ENCODE results near the gene METTL6.
"Not testable (repeated sequence)": the region's sequence is repeated elsewhere in the genome, so short reads cannot be mapped to it uniquely, and the experiment has no call there.

The METTL6 gene

DNA sequence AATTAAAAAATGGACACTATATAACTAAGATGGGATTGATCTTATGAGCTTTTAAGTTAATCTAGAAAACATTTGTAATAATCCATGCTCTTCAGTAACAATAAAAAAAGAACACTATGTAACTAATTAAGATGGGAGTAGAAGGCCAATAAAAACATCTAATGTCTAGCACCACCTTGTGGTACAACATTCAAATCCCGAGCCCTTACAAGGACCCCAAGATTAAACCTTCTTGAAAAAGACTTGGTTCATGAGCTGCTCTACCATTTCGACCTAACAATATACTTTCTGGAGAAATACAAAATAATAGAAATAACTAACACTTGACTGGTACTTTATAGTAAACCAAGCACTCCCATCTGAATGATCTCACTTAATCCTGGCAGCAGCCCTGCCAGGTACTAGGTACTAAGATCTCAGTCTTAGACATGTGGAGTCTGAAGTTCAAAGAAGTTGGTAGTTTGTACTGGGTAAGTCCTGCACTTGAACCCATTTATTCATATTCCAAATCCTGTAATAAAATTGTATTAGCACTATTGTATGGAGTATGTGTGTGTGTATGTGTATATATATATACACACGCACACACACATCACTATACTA is 21.8 kb downstream of the METTL6 start:
- DNase-seq (ENCODE audit: low read depth in 2 of 3, low spot score in 1 of 3) = no peak

DNA sequence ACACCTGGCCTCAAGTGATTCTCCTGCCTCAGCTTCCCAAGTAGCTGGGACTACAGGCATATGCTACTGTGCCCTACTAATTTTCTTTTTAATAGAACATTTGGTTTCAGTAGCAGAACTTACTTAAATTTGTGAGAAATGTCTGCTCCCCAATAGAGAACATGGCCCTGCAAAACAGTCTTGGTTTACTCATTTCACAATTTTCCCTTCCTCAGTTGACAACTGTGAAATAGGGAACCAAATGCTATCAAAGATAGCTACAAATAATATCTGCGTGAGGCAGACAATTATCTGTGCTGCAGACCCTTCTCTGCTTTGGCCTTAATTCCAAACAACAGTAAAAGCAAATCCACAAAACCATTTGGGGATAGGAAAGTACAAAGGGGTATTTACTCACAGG is 22.6 kb downstream of the METTL6 start:
- DNase-seq (ENCODE audit: low read depth in 2 of 3, low spot score in 1 of 3) = no peak

DNA sequence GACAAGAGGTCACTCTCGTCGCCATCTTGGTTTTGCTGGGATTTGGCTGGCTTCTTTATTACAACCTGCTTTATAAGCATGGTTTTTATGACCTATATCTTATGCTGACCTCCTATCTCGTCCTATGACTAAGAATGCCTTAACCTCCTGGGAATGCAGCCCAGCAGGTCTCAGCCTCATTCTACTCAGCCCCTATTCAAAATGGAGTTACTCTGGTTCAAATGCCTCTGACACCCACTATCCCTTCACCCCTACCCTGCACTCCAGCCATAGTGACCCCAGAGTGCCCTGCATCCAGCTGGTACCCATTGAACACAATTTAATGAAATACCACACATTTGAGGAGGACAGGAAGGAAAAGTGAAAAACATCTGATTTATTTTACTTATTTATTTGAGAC is 23.4 kb downstream of the METTL6 start:
- DNase-seq (ENCODE audit: low read depth in 2 of 3, low spot score in 1 of 3) = no peak

DNA sequence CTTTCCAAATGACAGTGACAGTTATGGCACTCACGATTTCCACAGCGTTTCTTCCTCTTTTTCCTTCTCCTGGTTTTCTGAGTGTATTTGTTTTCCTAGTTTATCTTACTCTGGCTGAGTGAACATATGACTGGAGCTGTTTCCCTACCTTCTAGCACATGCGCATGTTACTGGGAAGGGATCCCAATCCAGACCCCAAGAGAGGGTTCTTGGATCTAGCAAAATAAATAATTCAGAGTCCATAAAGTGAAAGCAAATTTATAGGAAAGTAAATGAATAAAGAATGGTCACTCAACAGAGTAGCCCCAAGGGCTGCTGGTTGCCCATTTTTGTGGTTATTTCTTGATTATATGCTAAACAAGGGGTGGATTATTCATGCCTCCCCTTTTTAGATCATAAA is 23.8 kb downstream of the METTL6 start:
- no peak for DNase-seq (ENCODE audit: low read depth in 2 of 3, low spot score in 1 of 3)

DNA sequence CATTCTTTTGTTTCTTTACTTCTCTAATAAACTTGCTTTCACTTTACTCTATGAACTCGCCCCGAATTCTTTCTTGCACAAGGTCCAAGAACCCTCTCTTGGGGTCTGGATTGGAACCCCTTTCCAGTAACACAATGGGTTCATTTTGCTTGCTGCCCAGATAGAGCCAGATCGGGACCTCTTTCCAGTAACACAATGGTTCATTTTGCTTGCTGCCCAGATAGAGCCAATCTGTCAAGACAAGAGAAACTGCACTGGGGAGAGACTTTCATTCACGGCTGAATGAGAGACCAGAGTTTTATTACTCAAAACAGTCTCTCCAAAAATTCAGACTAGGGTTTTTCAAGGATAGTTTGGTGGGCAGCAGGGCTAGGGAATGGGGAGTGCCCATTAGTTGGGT is 25.4 kb downstream of the METTL6 start:
- no peak for DNase-seq (ENCODE audit: low read depth in 2 of 3, low spot score in 1 of 3)

DNA sequence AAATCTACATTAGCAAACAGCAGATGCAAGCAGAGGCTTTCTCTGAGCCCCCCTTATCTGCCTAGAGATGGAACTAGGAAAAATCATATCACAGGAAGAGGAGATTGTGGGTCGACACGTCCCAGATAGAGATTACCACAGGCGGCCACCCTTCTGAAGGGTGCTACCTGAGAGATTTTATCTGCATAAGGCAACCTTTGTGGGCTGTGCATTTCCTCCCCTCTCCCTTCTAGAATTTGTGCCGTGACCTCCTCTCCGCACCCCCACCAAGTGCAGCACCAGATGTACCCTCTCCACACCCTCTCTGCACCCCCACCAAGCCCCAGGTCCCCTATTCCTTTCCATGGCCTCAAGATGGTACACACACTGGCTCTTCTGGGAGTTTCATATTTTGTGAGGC is 27.4 kb downstream of the METTL6 start:
- no peak for DNase-seq (ENCODE audit: low read depth in 2 of 3, low spot score in 1 of 3)

DNA sequence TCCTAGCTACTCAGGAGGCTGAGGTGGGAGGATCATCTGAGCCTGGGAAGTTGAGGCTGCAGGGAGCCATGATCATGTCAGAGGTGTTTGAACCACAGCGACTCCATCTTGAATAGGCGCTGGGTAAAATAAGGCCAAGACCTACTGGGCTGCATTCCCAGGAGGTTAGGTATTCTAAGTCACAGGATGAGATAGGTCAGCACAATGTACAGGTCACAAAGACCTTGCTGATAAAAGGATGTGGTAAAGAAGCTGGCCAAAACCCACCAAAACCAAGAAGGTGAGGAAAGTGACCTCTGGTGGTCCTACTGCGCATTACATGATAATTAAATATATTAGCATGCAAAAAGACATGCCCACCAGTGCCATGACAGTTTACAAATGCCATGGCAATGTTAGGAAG is 28.6 kb downstream of the METTL6 start:
- not testable (repeated sequence) for DNase-seq (ENCODE audit: low read depth in 2 of 3, low spot score in 1 of 3)

DNA sequence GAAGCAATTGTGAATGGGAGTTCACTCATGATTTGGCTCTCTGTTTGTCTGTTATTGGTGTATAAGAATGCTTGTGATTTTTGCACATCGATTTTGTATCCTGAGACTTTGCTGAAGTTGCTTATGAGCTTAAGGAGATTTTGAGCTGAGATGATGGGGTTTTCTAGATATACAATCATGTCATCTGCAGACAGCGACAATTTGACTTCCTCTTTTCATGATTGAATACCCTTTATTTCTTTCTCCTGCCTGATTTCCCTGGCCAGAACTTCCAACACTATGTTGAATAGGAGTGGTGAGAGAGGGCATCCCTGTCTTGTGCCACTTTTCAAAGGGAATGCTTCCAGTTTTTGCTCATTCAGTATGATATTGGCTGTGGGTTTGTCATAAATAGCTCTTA is 34.1 kb downstream of the METTL6 start:
- not testable (repeated sequence) for DNase-seq (ENCODE audit: low read depth in 2 of 3, low spot score in 1 of 3)

DNA sequence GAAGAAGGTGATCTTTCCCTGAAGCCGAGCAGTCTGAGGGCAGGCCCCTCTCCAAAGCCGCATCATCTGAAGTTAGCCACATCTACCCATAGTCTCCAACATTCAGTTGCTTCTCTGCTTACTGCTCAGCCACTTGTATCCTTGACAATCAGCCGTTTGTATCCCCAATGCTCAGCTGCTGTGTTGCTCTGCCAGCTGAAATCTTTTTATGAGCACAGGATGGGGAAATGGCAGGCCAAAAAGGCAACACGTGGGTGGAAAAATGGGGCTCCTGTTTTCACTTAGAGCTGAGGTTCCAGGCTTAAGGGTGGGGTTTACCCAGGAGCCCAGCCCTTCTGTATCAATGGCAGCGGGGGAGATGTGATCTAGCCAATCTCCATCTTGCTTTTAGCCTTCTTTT is 36.3 kb downstream of the METTL6 start:
- DNase-seq (ENCODE audit: low read depth in 2 of 3, low spot score in 1 of 3) = no peak

DNA sequence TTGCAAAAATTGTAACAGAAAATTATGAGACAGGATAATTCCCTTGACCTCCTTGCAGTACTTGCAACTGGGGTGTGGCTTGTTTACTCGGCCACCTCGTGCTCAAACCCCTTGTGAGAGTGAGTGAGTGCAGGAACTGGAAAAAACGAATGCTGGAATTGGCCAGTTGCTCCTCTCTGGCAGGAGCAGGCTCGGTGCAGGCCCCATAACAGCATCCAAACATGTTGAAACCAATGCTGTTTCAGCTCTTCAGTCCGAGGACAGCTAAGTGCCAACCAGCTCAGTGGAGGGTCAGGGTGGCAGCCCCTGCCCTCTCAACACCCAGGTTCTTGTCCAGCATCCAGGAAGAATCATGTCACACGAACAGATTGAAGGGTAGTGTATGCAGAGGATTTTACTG is 36.9 kb downstream of the METTL6 start:
- no peak for DNase-seq (ENCODE audit: low read depth in 2 of 3, low spot score in 1 of 3)

DNA sequence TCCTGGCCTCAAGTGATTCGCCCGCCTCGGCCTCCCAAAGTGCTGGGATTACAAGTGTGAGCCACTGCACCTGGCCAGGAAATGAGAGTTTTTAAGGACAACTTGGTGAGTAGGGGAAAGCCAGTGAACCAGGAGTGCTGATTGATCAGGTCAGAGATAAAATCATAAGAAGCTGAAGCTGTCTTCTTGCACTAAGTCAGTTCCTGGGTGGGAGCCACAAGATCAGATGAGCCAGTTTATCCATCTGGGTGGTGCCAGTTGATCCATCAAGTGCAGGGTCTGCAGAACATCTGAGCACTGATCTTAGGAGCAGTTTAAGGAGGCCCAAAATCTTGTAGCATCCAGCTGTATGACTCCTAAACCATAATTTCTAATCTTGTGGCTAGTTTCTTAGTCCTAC is 39.0 kb downstream of the METTL6 start:
- not testable (repeated sequence) for DNase-seq (ENCODE audit: low read depth in 2 of 3, low spot score in 1 of 3)

DNA sequence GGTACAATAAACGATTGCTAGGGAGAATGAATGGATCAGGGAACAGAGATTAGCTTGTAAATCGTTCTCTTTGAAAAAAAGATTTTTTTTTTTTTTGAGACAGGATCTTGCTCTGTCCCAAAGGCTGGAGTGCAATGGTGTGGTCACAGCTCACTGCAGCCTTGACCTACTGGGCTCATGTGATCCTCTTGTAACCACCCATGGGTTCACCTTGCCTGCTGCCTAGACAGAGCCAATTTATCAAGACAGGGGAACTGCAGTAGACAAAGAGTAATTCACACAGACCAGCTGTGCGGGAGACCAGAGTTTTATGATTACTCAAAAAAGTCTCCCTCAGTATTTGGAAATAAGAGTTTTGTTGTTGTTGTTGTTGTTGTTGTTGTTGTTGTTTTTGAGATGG is 39.6 kb downstream of the METTL6 start:
- no peak for DNase-seq (ENCODE audit: low read depth in 2 of 3, low spot score in 1 of 3)

DNA sequence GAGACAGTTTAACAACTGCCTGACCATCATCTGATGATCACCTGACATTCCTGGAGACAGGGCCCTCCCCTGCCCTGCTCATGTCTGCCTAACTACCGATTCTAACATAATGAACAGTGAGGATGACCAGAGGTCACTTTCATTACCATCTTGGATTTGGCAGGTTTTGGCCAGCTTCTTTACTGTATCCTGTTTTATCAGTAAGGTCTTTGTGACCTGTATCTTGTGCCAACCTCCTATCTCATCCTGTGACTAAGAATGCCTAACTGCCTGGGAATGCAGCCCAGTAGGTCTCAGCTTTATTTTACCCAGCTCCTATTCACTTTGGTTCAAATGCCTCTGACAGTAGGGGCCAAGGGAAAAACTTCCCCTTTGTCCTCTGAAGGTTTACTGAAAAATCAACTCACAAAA is 40.2 kb downstream of the METTL6 start:
- DNase-seq (ENCODE audit: low read depth in 2 of 3, low spot score in 1 of 3) = no peak

DNA sequence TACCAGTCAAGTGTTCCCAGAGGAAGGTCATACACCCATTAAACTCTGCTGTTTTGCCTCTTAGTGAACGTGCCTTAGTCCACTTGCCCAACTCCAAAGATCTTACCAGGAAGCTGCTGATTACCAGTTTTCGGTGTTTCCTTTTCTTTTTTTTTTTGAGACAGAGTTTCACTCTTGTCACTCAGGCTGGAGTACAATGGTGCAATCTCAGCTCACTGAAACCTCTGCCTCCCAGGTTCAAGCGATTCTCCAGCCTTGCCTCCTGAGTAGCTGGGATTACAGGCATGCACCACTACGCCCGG is 40.7 kb downstream of the METTL6 start:
- not testable (repeated sequence) for DNase-seq (ENCODE audit: low read depth in 2 of 3, low spot score in 1 of 3)

DNA sequence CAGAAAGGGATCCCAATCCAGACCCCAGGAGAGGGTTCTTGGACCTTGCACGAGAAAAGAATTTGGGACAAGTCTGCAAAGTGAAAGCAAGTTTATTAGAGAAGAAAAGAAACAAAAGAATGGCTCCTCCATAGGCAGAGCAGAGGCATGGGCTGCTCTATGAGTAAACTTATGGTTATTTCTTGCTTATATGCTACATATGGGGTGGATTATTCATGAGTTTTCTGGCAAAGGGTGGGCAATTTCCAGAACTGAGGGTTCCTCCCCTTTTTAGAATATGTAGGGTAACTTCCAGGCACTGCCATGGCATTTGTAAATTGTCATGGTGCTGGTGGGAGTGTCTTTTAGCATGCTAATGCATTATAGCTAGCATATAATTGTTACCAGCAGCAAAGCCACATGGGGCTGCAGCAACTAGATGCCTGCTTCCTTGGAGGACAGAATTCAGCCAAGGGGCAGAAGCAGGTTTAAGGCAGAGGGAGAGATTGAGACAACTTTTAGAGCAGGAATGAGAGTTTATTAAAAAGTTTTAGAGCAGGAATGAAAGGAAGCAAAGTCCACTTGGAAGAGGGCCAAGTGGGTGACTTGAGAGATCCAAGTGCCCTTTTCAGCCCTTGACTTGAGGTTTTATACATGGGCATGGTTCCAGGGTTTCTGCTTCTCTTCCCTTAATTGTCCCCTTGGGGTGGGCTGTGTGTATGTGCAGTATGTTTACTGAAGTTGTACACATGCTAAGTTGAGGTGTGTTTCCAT is 41.3 kb downstream of the METTL6 start:
- DNase-seq (ENCODE audit: low read depth in 2 of 3, low spot score in 1 of 3) = no peak

DNA sequence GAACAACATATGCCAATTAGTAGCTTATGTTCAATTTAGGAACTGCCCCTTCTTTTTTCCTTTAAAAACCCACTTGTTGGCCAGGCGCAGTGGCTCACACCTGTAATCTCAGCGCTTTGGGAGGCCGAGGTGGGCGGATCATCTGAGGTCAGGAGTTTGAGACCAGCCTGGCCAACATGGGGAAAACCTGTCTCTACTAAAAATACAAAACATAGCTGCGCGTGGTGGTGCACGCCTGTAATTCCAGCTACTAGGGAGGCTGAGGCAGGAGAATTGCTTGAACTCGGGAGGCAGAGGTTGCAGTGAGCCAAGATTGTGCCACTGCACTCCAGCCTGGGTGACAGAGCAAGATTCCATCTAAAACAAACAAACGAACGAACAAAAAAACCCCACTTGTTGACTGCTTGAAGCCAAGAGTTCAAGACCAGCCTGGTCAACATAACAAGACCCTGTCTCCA is 42.1 kb downstream of the METTL6 start:
- DNase-seq (ENCODE audit: low read depth in 2 of 3, low spot score in 1 of 3) = not testable (repeated sequence)

DNA sequence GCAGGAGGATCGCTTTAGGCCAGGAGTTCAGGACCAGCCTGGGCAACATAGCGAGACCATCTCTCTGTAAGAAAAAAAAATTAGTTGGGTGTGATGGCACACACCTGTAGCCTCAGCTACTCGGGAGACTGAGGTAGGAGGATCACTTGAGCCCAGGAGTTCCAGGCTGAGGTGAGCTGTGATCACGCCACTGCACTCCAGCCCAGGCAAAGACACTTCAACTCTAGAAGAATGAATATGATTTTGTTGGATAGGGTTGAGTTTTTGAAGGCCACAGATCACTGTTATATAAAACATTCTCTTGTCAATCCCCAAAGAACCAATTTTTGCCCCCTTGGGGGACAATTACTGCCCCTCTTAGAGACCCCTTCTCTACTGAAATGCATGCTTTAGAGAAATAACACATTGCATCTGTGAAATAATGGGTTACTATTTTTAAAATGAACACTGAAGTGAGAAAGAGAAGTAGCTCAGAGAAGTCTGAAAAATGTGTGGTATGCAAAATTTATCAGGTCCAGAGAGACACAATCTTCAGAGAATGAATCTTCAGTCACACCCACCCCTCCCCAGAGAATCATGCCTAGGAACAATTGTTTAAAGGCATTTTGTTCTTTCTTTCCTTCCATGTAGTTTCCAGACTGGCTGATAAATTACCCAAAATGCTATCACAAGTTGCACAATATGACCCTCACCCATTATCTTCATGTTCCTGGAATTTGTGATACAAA is 42.7 kb downstream of the METTL6 start:
- no peak for DNase-seq (ENCODE audit: low read depth in 2 of 3, low spot score in 1 of 3)

DNA sequence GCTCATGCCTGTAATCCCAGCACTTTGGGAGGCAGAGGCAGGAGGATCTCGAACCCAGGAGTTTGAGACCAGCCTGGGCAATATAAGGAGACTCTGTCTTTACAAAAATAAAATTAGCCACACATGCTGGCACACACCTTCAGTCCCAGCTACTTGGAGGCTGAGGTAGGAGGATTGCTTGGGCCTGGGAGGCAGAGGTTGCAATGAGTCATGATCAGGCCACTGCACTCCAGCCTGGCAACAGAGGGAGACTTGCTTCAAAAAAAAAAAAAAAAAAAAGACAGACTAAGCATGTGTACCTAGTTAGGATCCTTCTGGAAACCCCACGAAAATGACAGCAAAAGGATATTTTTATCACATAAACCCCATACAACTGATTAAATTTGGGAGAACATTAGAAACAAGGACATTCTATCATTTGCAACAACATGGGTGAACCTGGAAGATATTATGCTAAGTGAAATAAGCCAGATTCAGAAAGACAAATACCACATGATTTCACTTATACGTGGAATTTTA is 44.9 kb downstream of the METTL6 start:
- no peak for DNase-seq (ENCODE audit: low read depth in 2 of 3, low spot score in 1 of 3)

DNA sequence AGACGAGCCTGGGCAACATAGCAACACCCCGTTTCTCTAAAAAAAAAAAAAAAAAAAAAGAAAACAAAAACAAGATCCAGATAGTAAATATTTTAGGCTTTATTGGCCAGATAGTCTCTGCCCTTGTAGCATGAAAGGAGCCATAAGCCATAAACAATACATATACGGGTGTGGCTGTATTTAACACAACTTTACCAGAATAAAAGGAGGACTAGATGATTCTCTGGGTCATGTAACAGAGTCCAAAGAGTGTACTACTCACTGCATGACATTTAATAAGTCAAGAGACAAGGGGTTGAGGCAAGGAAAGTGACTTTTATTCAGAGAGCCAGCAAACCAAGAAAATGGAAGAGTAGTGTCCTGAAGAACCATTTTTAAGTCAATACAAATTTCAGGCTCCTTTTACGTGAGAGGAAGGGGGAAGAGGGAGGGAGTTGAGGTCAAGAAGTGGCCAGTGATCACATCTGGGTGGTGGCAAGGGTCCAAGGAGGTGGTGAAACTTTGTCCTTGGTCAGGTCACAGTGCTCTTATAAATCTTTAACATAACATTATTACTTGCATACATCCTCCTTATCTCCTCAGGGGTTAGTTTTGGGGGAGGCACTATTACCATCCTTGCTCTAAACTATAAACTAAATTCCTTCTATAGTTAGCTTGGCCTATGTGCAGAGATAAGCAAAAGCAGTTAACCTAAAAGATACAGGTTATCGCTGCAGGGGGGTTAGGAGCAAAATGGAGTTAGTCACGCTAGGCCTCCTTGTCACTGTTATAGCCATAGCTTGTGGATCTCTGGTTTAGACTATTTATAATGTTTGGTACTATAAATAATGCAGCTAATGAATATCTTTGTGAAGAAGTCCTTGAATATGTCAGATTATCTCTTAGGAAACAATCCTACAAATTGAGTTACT is 46.1 kb downstream of the METTL6 start:
- DNase-seq (ENCODE audit: low read depth in 2 of 3, low spot score in 1 of 3) = no peak

DNA sequence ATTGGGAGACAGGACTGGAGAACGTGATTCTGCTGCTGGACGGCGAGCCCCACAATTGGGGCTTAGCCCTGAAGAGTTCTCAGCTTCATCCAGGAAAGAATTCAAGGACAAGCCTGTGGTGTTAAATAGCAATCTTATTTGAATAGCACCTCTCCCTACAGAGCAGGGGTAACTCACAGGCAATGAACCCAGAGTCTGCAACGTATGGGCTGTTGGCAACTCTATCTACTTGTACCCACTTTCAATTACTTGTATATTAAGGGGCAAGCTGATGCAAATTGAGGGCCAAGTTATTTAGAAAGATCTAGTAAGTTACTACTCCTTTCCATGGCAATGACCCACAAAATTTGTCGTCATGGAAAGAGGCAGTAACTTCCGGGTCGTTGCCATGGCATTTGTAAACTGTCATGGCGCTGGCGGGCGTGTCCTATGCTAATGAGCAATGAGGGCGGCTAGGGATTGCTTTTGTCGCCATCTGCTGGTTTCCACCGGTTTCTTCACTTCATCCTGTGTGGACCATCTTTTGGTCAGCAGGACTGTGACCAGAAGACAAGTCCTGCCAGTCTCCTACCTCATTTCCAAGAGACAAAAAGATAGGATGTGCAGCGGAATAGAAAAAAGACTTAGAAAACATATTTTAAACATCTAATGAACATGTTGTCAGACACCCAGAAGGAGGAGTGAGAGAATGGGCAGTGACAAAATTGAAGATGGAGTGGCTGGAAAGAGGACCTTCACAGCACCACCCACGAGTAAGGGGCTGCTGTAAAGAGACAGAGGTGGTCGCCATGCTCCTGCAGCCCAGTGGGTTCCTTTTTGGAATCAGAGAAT is 49.2 kb downstream of the METTL6 start:
- peak; percentile 89 to 96 (median 92) for DNase-seq (ENCODE audit: low read depth in 2 of 3, low spot score in 1 of 3)
